ENCODE data around the gene MGAT1.
A peak's percentile ranks its signal among the peaks of the same experiment; 100 is the strongest.

Gene MGAT1

GRCh38 chr5:180844432-180844831 lies 41.8 kb upstream of the MGAT1 start:
- FAIRE-seq (no peak), DNase-seq (ENCODE audit: insufficient read length, low spot score) (no peak)
- no peak for TF ChIP-seq CTCF (IDR thresholded peaks at IDR 0.05; ENCODE audit: insufficient read depth, missing control alignments)

GRCh38 chr5:180839935-180840334 lies 37.3 kb upstream of the MGAT1 start:
- TF ChIP-seq CTCF (IDR thresholded peaks at IDR 0.05; ENCODE audit: insufficient read depth, missing control alignments) = no peak
- no peak for DNase-seq (ENCODE audit: insufficient read length, low spot score)
- FAIRE-seq = no peak

GRCh38 chr5:180839227-180839626 lies 36.6 kb upstream of the MGAT1 start:
- FAIRE-seq (no peak), DNase-seq (ENCODE audit: insufficient read length, low spot score) (no peak)
- no peak for TF ChIP-seq CTCF (IDR thresholded peaks at IDR 0.05; ENCODE audit: insufficient read depth, missing control alignments)

GRCh38 chr5:180837478-180837877 lies 34.9 kb upstream of the MGAT1 start:
- no peak for TF ChIP-seq CTCF (IDR thresholded peaks at IDR 0.05; ENCODE audit: insufficient read depth, missing control alignments)
- no peak for DNase-seq (ENCODE audit: insufficient read length, low spot score)
- no peak for FAIRE-seq

- TF ChIP-seq CTCF (IDR thresholded peaks at IDR 0.05; ENCODE audit: insufficient read depth, missing control alignments) = no peak
- FAIRE-seq = no peak
Observed at GRCh38 chr5:180832638-180833068, 30.0 kb upstream of the MGAT1 start.

GRCh38 chr5:180831139-180832093 lies 28.8 kb upstream of the MGAT1 start:
- TF ChIP-seq CTCF (IDR thresholded peaks at IDR 0.05; ENCODE audit: insufficient read depth, missing control alignments) = no peak
- FAIRE-seq (no peak), DNase-seq (ENCODE audit: insufficient read length, low spot score) (peak; percentile 76)

More at GRCh38 chr5:180832638-180833068, 30.0 kb upstream of the MGAT1 start:
- no peak for DNase-seq (ENCODE audit: insufficient read length, low spot score)
